Upper lobe of left lung (tissue), 4 donors: ENCODE results near the gene DUT.

Experiments used
- POLR2AphosphoS5 ChIP-seq, 2 donors: sonication (generic); formaldehyde crosslinking; IDR thresholded peaks; one replicate each; pipeline ENCODE4 v1.5.1; 2017; ENCODE audit warnings: antibody characterized with exemption in 2 of 2
- TF ChIP-seq, protein P1 (sequence below), 6 experiments: fragments of 450-650 bp in 4 of 6; fragments of 200-600 bp in 2 of 6; sonication (generic) in 2 of 6; IDR thresholded peaks; one replicate each; pipeline ENCODE4 v1.5.1; 2016 to 2019; ENCODE audit warnings: antibody characterized with exemption in 6 of 6

- TF ChIP-seq, protein P1, sequence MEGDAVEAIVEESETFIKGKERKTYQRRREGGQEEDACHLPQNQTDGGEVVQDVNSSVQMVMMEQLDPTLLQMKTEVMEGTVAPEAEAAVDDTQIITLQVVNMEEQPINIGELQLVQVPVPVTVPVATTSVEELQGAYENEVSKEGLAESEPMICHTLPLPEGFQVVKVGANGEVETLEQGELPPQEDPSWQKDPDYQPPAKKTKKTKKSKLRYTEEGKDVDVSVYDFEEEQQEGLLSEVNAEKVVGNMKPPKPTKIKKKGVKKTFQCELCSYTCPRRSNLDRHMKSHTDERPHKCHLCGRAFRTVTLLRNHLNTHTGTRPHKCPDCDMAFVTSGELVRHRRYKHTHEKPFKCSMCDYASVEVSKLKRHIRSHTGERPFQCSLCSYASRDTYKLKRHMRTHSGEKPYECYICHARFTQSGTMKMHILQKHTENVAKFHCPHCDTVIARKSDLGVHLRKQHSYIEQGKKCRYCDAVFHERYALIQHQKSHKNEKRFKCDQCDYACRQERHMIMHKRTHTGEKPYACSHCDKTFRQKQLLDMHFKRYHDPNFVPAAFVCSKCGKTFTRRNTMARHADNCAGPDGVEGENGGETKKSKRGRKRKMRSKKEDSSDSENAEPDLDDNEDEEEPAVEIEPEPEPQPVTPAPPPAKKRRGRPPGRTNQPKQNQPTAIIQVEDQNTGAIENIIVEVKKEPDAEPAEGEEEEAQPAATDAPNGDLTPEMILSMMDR (IDR thresholded peaks at IDR 0.05), result no peak
- TF ChIP-seq POLR2AphosphoS5 (IDR thresholded peaks at IDR 0.05), result no peak
These were observed 49.0 kb downstream of the DUT start for GRCh38 chr15:48380198-48380597.
